ENCODE results near the gene EMCN. TPM values are rescaled to one million over a fixed set of nuclear protein-coding genes. Genes with fewer than 3 reads are reported as not detected.

EMCN gene
- total and polyA plus RNA-seq, 10 of the 15 experiments (the other 5 are each of a cell fraction or from before 2014, with no cell fraction given) = not detected

DNA sequence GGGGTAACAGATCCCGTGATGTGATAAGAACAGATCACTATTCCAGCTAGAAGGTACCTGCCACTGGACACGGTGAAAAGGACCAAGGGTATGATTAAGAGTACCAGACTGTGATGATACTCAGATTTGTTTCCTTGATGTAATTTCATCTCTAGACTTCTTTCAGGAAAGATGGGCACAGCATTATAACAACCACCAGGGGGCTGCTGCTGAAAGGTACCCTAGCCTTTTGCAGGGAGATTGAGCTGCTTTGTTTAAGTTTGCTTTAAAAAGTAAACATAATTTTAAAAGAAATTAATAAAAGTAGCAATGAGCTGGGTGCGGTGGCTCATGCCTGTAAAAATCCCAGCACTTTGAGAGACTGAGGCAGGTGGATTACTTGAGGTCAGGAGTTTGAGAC is 145.4 kb downstream of the EMCN start (continued):
- no peak for TF ChIP-seq HDAC6 (IDR thresholded peaks at IDR 0.05; ENCODE audit: unreplicated experiment)
- TF ChIP-seq RAD21 (IDR thresholded peaks at IDR 0.05; ENCODE audit: insufficient read depth, low read depth, low read length) = peak; percentile 25; the same call in 1 of the 2 replicates
- TF ChIP-seq POLR2AphosphoS5 (IDR thresholded peaks at IDR 0.05; ENCODE audit: low read length) = no peak

DNA sequence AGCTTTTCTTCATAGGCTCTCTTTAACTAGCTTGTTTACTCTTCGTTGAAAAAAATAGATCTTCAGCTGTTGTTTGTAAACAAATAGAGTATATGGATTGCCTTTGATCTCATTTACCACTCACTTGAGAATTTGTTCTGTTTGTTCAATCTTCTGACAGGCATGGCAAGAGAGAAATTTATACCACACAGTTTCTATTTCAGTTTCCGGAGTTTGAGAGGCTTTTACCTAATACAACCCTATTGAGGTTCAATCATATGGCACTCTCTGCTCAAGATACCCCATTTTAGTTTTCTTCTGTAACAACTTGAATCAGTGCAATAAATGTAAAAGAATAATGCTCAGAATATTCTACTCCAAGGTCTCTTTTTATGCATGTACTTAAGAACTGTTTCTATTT is 148.0 kb downstream of the EMCN start:
- ChIA-PET SMC1A (ENCODE audit: uncharacterized antibody, unreplicated experiment) (no interaction called here), CTCF (no interaction called here), RAD21 (ENCODE audit: unreplicated experiment) (no interaction called here), POLR2A (no interaction called here)
- H3K36me3 ChIP-seq (ENCODE audit: control insufficient read depth in 2 of 2, insufficient read depth in 2 of 2, low read length in 1 of 2) = no peaks in the 10 kb centered on the region
- no peak overlapping the region for H3K27ac ChIP-seq (ENCODE audit: control insufficient read depth, insufficient read depth)
- in situ Hi-C loops (cut with MboI) = no loop called here
- H2AFZ ChIP-seq (ENCODE audit: control insufficient read depth, low read depth, low read length) = no peak overlapping the region
- FAIRE-seq (no peak), DNase-seq (ENCODE audit: low read depth, low spot score) (no peak), ATAC-seq (0 out of 3 replicates have a peak, but pooled peaks have one; percentile 34)
- no peak overlapping the region for H3K9ac ChIP-seq (ENCODE audit: control insufficient read depth, insufficient read depth, low read length)
- no peak overlapping the region for H3K4me3 ChIP-seq
- no peaks in the 10 kb centered on the region for H4K20me1 ChIP-seq (ENCODE audit: control insufficient read depth, insufficient read depth)
- H3K27me3 ChIP-seq (replicated peaks in 1 of 2; ENCODE audit: control insufficient read depth in 2 of 2, insufficient read depth in 2 of 2, low read length in 1 of 2) = no peaks in the 10 kb centered on the region
- no peaks in the 10 kb centered on the region for H3K79me2 ChIP-seq (ENCODE audit: control insufficient read depth, insufficient read depth, low read length)
- WGBS (ENCODE audit: insufficient coverage, insufficient replicate concordance, low lambda C conversion rate, missing lambda C conversion rate) = 23% methylated on average over 2 of the region's 2 CpGs
- H3K4me1 ChIP-seq (ENCODE audit: control insufficient read depth, insufficient read depth, low read length) = no peaks in the 10 kb centered on the region
- TF ChIP-seq SMC3 (IDR thresholded peaks at IDR 0.05; ENCODE audit: borderline replicate concordance, low read length) = no peak
- TF ChIP-seq, protein P1, sequence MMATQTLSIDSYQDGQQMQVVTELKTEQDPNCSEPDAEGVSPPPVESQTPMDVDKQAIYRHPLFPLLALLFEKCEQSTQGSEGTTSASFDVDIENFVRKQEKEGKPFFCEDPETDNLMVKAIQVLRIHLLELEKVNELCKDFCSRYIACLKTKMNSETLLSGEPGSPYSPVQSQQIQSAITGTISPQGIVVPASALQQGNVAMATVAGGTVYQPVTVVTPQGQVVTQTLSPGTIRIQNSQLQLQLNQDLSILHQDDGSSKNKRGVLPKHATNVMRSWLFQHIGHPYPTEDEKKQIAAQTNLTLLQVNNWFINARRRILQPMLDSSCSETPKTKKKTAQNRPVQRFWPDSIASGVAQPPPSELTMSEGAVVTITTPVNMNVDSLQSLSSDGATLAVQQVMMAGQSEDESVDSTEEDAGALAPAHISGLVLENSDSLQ (IDR thresholded peaks at IDR 0.05) = peak; percentile 50; the same call in 1 of the 2 replicates
- intact Hi-C loops (cut with micrococcal nuclease; ENCODE audit: unreplicated experiment) = loop anchor here (5.0 kb wide), 1 partner anchor 273 kb away; no protein-coding TSS in a partner anchor
- BruUV-seq (replicated peaks) = no TSS peak
- H3K9me3 ChIP-seq (replicated peaks; ENCODE audit: control insufficient read depth, insufficient read depth, low read length) = no peaks in the 10 kb centered on the region
- H3K4me2 ChIP-seq (ENCODE audit: control insufficient read depth, insufficient read depth) = no peak overlapping the region

DNA sequence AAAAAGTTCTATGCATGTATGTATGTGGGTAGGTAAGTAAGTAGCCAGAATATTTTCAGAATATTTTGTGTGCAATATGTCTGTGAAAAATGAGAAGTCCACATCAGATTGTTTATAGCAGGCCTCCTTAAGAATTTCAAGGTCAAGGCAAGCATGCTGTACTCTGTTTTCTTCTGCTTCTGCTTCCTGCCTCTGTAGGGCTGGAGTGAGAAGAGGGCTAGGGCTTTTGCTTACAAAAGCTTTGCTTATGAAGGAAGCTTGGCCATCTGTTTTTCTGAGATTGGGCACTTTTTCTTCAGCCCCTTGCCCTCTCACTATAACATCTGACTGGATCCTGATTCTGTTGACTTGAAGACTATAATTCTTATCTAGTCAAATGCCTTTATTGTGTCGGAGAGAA is 150.4 kb downstream of the EMCN start:
- POLR2A ChIA-PET = no interaction called here
- no peak for TF ChIP-seq SRF (IDR thresholded peaks at IDR 0.05; ENCODE audit: low read depth in 2 of 2, low read length in 2 of 2)
- TF ChIP-seq ATF7 (IDR thresholded peaks at IDR 0.05; ENCODE audit: low read depth) = no peak
- TF ChIP-seq JUNB (IDR thresholded peaks at IDR 0.05) = no peak
- TF ChIP-seq SP1 (IDR thresholded peaks at IDR 0.05; ENCODE audit: low read depth, low read length) = no peak
- no peak for TF ChIP-seq RCOR1 (conservative IDR thresholded peaks at IDR 0.05; ENCODE audit: low read depth, low read length)
- no peak for TF ChIP-seq GABPA (IDR thresholded peaks at IDR 0.05; ENCODE audit: low read depth)
- TF ChIP-seq SPI1 (IDR thresholded peaks at IDR 0.05; ENCODE audit: borderline replicate concordance, insufficient read depth, low read depth, low read length) = no peak
- TF ChIP-seq EZH2 (IDR thresholded peaks at IDR 0.05; ENCODE audit: borderline replicate concordance, control insufficient read depth, low read depth, low read length) = no peak
- SMC1A ChIA-PET (ENCODE audit: uncharacterized antibody, unreplicated experiment) = no interaction called here

More for the DNA sequence above, 150.4 kb downstream of the EMCN start:
- in situ Hi-C loops (cut with MboI) = no loop called here
- intact Hi-C loops (cut with micrococcal nuclease; ENCODE audit: unreplicated experiment) = no loop called here
- RAD21 ChIA-PET (ENCODE audit: unreplicated experiment) = no interaction called here
- FAIRE-seq = no peak
- CTCF ChIA-PET = no interaction called here
- Histone ChIP-seq H3K9me3 (replicated peaks; ENCODE audit: control insufficient read depth, insufficient read depth, low read length) (no peaks in the 10 kb centered on the region), H3K4me2 (ENCODE audit: control insufficient read depth, insufficient read depth) (no peak overlapping the region), H3K27me3 (replicated peaks in 1 of 2; ENCODE audit: control insufficient read depth in 2 of 2, insufficient read depth in 2 of 2, low read length in 1 of 2) (no peaks in the 10 kb centered on the region), H2AFZ (ENCODE audit: control insufficient read depth, low read depth, low read length) (no peak overlapping the region), H3K36me3 (ENCODE audit: control insufficient read depth in 2 of 2, insufficient read depth in 2 of 2, low read length in 1 of 2) (no peaks in the 10 kb centered on the region), H3K9ac (ENCODE audit: control insufficient read depth, insufficient read depth, low read length) (no peak overlapping the region), H3K4me3 (no peak overlapping the region), H3K4me1 (ENCODE audit: control insufficient read depth, insufficient read depth, low read length) (no peaks in the 10 kb centered on the region), H3K79me2 (ENCODE audit: control insufficient read depth, insufficient read depth, low read length) (no peaks in the 10 kb centered on the region), H4K20me1 (ENCODE audit: control insufficient read depth, insufficient read depth) (no peaks in the 10 kb centered on the region), H3K27ac (ENCODE audit: control insufficient read depth, insufficient read depth) (no peak overlapping the region)
- no TSS peak for BruUV-seq (replicated peaks)
- 53% methylated on average over 1 of the region's 1 CpG for WGBS (ENCODE audit: insufficient coverage, insufficient replicate concordance, low lambda C conversion rate, missing lambda C conversion rate)
- no peak for DNase-seq (ENCODE audit: low read depth, low spot score)
- no peak for ATAC-seq
